MM.1S (cell line): ENCODE measurements around the gene ULBP1.
"Not testable (repeated sequence)": the region's sequence is repeated elsewhere in the genome, so short reads cannot be mapped to it uniquely, and the experiment has no call there.

Source experiments
- EZH2 ChIP-seq: fragments of 300-600 bp; sonication (generic); optimal IDR thresholded peaks from 2 replicates; pipeline ENCODE3; 2017; ENCODE audit warnings: low read depth, mild to moderate bottlenecking, antibody characterized with exemption, low read length, mixed read lengths
- EZH2phosphoT487 ChIP-seq: fragments of 300-600 bp; sonication (generic); IDR thresholded peaks from 2 replicates; pipeline ENCODE4 v1.6.1; 2018; ENCODE audit warnings: antibody characterized with exemption, low read length
- TF ChIP-seq, protein P1 (sequence below): fragments of 300-600 bp; sonication (generic); IDR thresholded peaks from 2 replicates; pipeline ENCODE4 v1.5.1; 2016; ENCODE audit warnings: antibody characterized with exemption, low read length, mixed read lengths

DNA sequence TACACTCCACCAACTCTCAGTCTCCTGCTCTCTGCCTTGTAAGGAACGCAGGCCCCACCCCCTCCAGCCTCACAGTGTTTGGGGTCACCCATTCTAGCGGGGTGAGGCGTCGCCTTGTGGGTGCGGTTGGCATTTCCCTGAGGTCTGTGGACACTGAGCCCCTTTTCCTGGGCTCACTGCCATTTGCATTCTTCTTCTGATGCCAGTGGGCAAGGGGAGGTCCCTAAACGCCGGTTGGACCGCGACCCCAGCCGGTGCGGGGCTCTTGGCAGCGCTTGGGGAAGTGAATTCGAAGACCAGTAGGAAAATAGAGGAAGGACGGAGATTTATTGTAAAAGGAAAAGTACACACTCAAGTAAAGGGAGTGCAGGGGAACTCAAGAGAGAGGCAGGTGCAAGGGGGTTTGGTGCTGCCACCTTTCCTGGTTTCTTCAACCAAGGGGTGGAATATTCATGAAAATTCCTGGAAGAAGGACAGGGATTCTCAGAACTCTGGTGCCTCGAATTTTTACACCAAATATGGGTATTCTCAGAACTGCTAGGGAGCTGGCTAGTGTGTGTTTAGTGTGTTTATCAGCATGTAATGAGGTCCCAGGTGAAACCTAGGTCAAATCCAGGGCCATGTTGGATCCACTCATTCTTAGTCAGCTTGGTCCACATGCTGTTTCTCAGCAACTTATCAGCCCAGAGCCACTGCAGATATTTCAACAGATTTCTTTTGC lies 51.7 kb downstream of the ULBP1 start:
- TF ChIP-seq, protein P1, sequence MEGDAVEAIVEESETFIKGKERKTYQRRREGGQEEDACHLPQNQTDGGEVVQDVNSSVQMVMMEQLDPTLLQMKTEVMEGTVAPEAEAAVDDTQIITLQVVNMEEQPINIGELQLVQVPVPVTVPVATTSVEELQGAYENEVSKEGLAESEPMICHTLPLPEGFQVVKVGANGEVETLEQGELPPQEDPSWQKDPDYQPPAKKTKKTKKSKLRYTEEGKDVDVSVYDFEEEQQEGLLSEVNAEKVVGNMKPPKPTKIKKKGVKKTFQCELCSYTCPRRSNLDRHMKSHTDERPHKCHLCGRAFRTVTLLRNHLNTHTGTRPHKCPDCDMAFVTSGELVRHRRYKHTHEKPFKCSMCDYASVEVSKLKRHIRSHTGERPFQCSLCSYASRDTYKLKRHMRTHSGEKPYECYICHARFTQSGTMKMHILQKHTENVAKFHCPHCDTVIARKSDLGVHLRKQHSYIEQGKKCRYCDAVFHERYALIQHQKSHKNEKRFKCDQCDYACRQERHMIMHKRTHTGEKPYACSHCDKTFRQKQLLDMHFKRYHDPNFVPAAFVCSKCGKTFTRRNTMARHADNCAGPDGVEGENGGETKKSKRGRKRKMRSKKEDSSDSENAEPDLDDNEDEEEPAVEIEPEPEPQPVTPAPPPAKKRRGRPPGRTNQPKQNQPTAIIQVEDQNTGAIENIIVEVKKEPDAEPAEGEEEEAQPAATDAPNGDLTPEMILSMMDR = not testable (repeated sequence)
- TF ChIP-seq EZH2, EZH2phosphoT487: not testable (repeated sequence)
